Stomach (tissue), 4 donors: ENCODE results near the gene IKZF1.

Source experiments
- EP300 ChIP-seq: sonication (generic); formaldehyde crosslinking; IDR thresholded peaks from one replicate; pipeline ENCODE4 v1.6.1; 2017; ENCODE audit warnings: antibody characterized with exemption
- TF ChIP-seq, protein P1 (sequence below), 7 experiments: fragments of 450-650 bp in 4 of 7; fragments of 200-600 bp in 3 of 7; sonication (generic) in 3 of 7; IDR thresholded peaks; one replicate each; pipeline ENCODE4 v1.5.1; 2016 to 2019; ENCODE audit warnings: antibody characterized with exemption in 7 of 7, control low read depth in 2 of 7, mild to moderate bottlenecking in 1 of 7

DNA sequence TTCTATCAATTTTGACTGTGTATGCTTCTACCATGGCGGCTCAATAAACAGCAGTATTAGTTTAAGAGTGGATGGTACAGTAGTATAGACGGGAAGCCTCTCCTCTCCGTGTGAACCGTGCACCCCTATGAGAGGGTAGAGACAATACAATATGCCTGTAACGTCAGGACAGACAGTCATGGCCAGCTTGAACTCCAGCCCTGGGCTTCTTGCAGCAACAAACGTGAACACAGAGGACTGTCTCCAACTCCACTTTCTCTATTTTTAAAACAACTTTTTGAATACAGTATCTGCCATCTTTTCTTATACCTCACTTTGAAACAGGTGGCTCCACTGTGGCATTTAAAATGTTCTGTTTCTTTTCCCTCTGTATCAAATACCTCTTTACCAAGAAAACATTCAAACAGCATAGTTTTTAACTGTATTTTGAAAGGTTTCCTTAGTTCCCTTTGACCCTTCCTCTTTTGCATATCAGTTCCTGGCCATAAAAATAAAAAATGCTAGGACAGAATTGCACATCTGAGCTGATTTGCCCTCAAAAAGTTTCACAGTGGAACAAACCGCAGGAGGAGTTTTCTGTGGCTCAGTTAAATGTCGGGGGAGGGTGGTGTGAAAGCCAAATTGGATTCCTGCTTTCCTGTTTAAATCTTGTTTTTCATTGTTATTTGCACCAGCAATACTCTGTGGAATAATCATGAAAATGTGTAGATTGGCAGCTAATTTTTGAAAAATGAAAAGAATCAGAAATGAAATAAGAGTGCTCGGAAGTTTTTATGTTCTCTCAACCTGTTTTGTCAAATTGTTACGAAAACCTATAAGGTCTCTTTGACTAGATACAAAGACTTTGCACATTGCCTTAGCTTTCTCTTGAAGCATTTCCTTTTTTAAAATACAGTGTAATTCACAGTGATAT is 8.0 kb downstream of the IKZF1 start:
- TF ChIP-seq, protein P1, sequence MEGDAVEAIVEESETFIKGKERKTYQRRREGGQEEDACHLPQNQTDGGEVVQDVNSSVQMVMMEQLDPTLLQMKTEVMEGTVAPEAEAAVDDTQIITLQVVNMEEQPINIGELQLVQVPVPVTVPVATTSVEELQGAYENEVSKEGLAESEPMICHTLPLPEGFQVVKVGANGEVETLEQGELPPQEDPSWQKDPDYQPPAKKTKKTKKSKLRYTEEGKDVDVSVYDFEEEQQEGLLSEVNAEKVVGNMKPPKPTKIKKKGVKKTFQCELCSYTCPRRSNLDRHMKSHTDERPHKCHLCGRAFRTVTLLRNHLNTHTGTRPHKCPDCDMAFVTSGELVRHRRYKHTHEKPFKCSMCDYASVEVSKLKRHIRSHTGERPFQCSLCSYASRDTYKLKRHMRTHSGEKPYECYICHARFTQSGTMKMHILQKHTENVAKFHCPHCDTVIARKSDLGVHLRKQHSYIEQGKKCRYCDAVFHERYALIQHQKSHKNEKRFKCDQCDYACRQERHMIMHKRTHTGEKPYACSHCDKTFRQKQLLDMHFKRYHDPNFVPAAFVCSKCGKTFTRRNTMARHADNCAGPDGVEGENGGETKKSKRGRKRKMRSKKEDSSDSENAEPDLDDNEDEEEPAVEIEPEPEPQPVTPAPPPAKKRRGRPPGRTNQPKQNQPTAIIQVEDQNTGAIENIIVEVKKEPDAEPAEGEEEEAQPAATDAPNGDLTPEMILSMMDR (IDR thresholded peaks at IDR 0.05) = no peak
- no peak for TF ChIP-seq EP300
